ENCODE results near the gene CDC20B.

The CDC20B gene

GRCh38 chr5:55071413-55071812 is 101.6 kb downstream of the CDC20B start:
- Histone ChIP-seq H3K36me3 (ENCODE audit: insufficient read depth, low read length) (no peaks in the 10 kb centered on the region), H4K20me1 (ENCODE audit: insufficient read depth, low read length) (no peaks in the 10 kb centered on the region), H3K27ac (ENCODE audit: low read depth, low read length, poor library complexity, severe bottlenecking) (no peak overlapping the region), H3K27me3 (ENCODE audit: insufficient read depth, low read length) (no peaks in the 10 kb centered on the region), H3K9me3 (ENCODE audit: low read length) (no peaks in the 10 kb centered on the region), H3K4me2 (ENCODE audit: low read length) (no peak overlapping the region), H3F3A (ENCODE audit: insufficient read depth, low read length) (no peaks in the 10 kb centered on the region), H2AFZ (ENCODE audit: low read length) (no peak overlapping the region), H3K4me3 (ENCODE audit: low read depth, low read length, poor library complexity, severe bottlenecking) (no peak overlapping the region), H3K4me1 (ENCODE audit: insufficient read depth, low read length, severe bottlenecking) (no peaks in the 10 kb centered on the region), H3K9me2 (ENCODE audit: low read depth, low read length) (no peaks in the 10 kb centered on the region), H3K9ac (ENCODE audit: low read length) (no peak overlapping the region), H3K79me2 (ENCODE audit: insufficient read depth, low read length) (no peaks in the 10 kb centered on the region)
- no peak for TF ChIP-seq EZH2 (IDR thresholded peaks at IDR 0.05; ENCODE audit: borderline replicate concordance, low read length)
- no peak for TF ChIP-seq CTCF (IDR thresholded peaks at IDR 0.05; ENCODE audit: low read length)

GRCh38 chr5:55070968-55071367 is 102.0 kb downstream of the CDC20B start:
- no peaks in the 10 kb centered on the region for H3K4me1 ChIP-seq (ENCODE audit: insufficient read depth, low read length, severe bottlenecking)
- no peak overlapping the region for H3K4me3 ChIP-seq (ENCODE audit: low read depth, low read length, poor library complexity, severe bottlenecking)
- H3K4me2 ChIP-seq (ENCODE audit: low read length), result no peak overlapping the region
- H3K27ac ChIP-seq (ENCODE audit: low read depth, low read length, poor library complexity, severe bottlenecking), result no peak overlapping the region
- no peak overlapping the region for H3K9ac ChIP-seq (ENCODE audit: low read length)
- H3K9me3 ChIP-seq (ENCODE audit: low read length), result no peaks in the 10 kb centered on the region
- H3F3A ChIP-seq (ENCODE audit: insufficient read depth, low read length), result no peaks in the 10 kb centered on the region
- no peaks in the 10 kb centered on the region for H3K27me3 ChIP-seq (ENCODE audit: insufficient read depth, low read length)
- no peaks in the 10 kb centered on the region for H3K9me2 ChIP-seq (ENCODE audit: low read depth, low read length)
- no peaks in the 10 kb centered on the region for H4K20me1 ChIP-seq (ENCODE audit: insufficient read depth, low read length)
- no peak overlapping the region for H2AFZ ChIP-seq (ENCODE audit: low read length)
- no peaks in the 10 kb centered on the region for H3K79me2 ChIP-seq (ENCODE audit: insufficient read depth, low read length)
- no peak for TF ChIP-seq EZH2 (IDR thresholded peaks at IDR 0.05; ENCODE audit: borderline replicate concordance, low read length)
- no peaks in the 10 kb centered on the region for H3K36me3 ChIP-seq (ENCODE audit: insufficient read depth, low read length)

GRCh38 chr5:55066277-55066676 is 106.7 kb downstream of the CDC20B start:
- Histone ChIP-seq H3K4me1 (ENCODE audit: insufficient read depth, low read length, severe bottlenecking) (no peaks in the 10 kb centered on the region), H4K20me1 (ENCODE audit: insufficient read depth, low read length) (no peaks in the 10 kb centered on the region), H3K9ac (ENCODE audit: low read length) (no peak overlapping the region), H3K9me3 (ENCODE audit: low read length) (no peaks in the 10 kb centered on the region), H3K4me3 (ENCODE audit: low read depth, low read length, poor library complexity, severe bottlenecking) (no peak overlapping the region), H3K4me2 (ENCODE audit: low read length) (no peak overlapping the region), H3K27me3 (ENCODE audit: insufficient read depth, low read length) (no peaks in the 10 kb centered on the region), H3K79me2 (ENCODE audit: insufficient read depth, low read length) (no peaks in the 10 kb centered on the region), H3K9me2 (ENCODE audit: low read depth, low read length) (no peaks in the 10 kb centered on the region), H2AFZ (ENCODE audit: low read length) (no peak overlapping the region), H3K27ac (ENCODE audit: low read depth, low read length, poor library complexity, severe bottlenecking) (no peak overlapping the region), H3K36me3 (ENCODE audit: insufficient read depth, low read length) (no peaks in the 10 kb centered on the region), H3F3A (ENCODE audit: insufficient read depth, low read length) (no peaks in the 10 kb centered on the region)
- TF ChIP-seq CTCF (IDR thresholded peaks at IDR 0.05; ENCODE audit: low read length), result no peak

- no peaks in the 10 kb centered on the region for H3K9me3 ChIP-seq (ENCODE audit: low read length)
- H3K9ac ChIP-seq (ENCODE audit: low read length), result no peak overlapping the region
- H3K27me3 ChIP-seq (ENCODE audit: insufficient read depth, low read length), result no peaks in the 10 kb centered on the region
- H3K79me2 ChIP-seq (ENCODE audit: insufficient read depth, low read length), result no peaks in the 10 kb centered on the region
- no peak overlapping the region for H3K4me2 ChIP-seq (ENCODE audit: low read length)
- no peak overlapping the region for H3K27ac ChIP-seq (ENCODE audit: low read depth, low read length, poor library complexity, severe bottlenecking)
- H3K4me1 ChIP-seq (ENCODE audit: insufficient read depth, low read length, severe bottlenecking), result no peaks in the 10 kb centered on the region
- no peaks in the 10 kb centered on the region for H3F3A ChIP-seq (ENCODE audit: insufficient read depth, low read length)
- no peak for TF ChIP-seq CTCF (IDR thresholded peaks at IDR 0.05; ENCODE audit: low read length)
- no peak for TF ChIP-seq EZH2 (IDR thresholded peaks at IDR 0.05; ENCODE audit: borderline replicate concordance, low read length)
- no peak overlapping the region for H2AFZ ChIP-seq (ENCODE audit: low read length)
- no peaks in the 10 kb centered on the region for H4K20me1 ChIP-seq (ENCODE audit: insufficient read depth, low read length)
- no peak overlapping the region for H3K4me3 ChIP-seq (ENCODE audit: low read depth, low read length, poor library complexity, severe bottlenecking)
- H3K36me3 ChIP-seq (ENCODE audit: insufficient read depth, low read length), result no peaks in the 10 kb centered on the region
- H3K9me2 ChIP-seq (ENCODE audit: low read depth, low read length), result no peaks in the 10 kb centered on the region
Measured at GRCh38 chr5:55064523-55064922, 108.5 kb downstream of the CDC20B start.

Data from OCI-LY1 (cell line).